NAMALWA (cell line): ENCODE results near the gene CARD6.
"Not testable (repeated sequence)": the region's sequence is repeated elsewhere in the genome, so short reads cannot be mapped to it uniquely, and the experiment has no call there.

Source experiments
- DNase-seq: peaks from one replicate; pipeline ENCODE4 v3.0.0-alpha.2; 2015; ENCODE audit warnings: low spot score

The CARD6 gene

GRCh38 chr5:40841068-40841805 is at the start of gene CARD6:
CARD6 (plus strand) TSS chr5:40841367; CDS start chr5:40841383, 16 bp downstream.
- peak; percentile 67 for DNase-seq

- DNase-seq, result no peak
These were observed 49.4 kb upstream of the CARD6 start for GRCh38 chr5:40791715-40792139.

GRCh38 chr5:40792691-40793090 is 48.5 kb upstream of the CARD6 start:
- not testable (repeated sequence) for DNase-seq

- DNase-seq, result not testable (repeated sequence)
These were observed 46.8 kb upstream of the CARD6 start for GRCh38 chr5:40794340-40794739.

GRCh38 chr5:40794877-40795276 is 46.3 kb upstream of the CARD6 start:
- not testable (repeated sequence) for DNase-seq

GRCh38 chr5:40796487-40796889 is 44.7 kb upstream of the CARD6 start:
- DNase-seq, result no peak

GRCh38 chr5:40797273-40798011 is 43.7 kb upstream of the CARD6 start:
- peak; percentile 85 for DNase-seq

- DNase-seq, result peak; percentile 93
These were observed 43.0 kb upstream of the CARD6 start, which contains the start of gene PRKAA1 for GRCh38 chr5:40798012-40798800. PRKAA1 (minus strand) TSS chr5:40798374; CDS start chr5:40798189, 185 bp downstream.

GRCh38 chr5:40798801-40799210 is 42.4 kb upstream of the CARD6 start:
- DNase-seq, result no peak

- no peak for DNase-seq
These were observed 41.9 kb upstream of the CARD6 start for GRCh38 chr5:40799258-40799657.

- no peak for DNase-seq
These were observed 39.2 kb upstream of the CARD6 start for GRCh38 chr5:40801771-40802562.

- DNase-seq, result no peak
These were observed 29.0 kb upstream of the CARD6 start for GRCh38 chr5:40812125-40812524.

- DNase-seq, result no peak
These were observed 27.4 kb upstream of the CARD6 start for GRCh38 chr5:40813698-40814281.

GRCh38 chr5:40823459-40823858 is 17.7 kb upstream of the CARD6 start:
- DNase-seq, result no peak

- peak; percentile 61 for DNase-seq
These were observed 15.6 kb upstream of the CARD6 start for GRCh38 chr5:40825461-40826043.

GRCh38 chr5:40826489-40827187 is 14.5 kb upstream of the CARD6 start:
- DNase-seq, result no peak

- DNase-seq, result no peak
These were observed 13.8 kb upstream of the CARD6 start for GRCh38 chr5:40827188-40827977.

- DNase-seq, result no peak
These were observed 13.0 kb upstream of the CARD6 start for GRCh38 chr5:40828021-40828631.
